OCI-M2 (cell line): ENCODE measurements around the gene RRAD.
A peak's percentile ranks its signal among the peaks of the same experiment; 100 is the strongest.
"Not testable (repeated sequence)": the region's sequence is repeated elsewhere in the genome, so short reads cannot be mapped to it uniquely, and the experiment has no call there.

Experiments used
- DNase-seq: peaks from one replicate; lab custom pipeline; 2025; ENCODE audit not compliant: unreplicated experiment; lab: John Stamatoyannopoulos, UW

Gene RRAD

GRCh38 chr16:66950971-66951790 lies 25.8 kb upstream of the RRAD start:
- no peak for DNase-seq

- DNase-seq = no peak
Measured at GRCh38 chr16:66950437-66950836, 25.1 kb upstream of the RRAD start.

- no peak for DNase-seq
Measured at GRCh38 chr16:66949472-66949871, 24.1 kb upstream of the RRAD start.

GRCh38 chr16:66948837-66949225 lies 23.5 kb upstream of the RRAD start:
- DNase-seq = no peak

GRCh38 chr16:66948134-66948836 lies 22.9 kb upstream of the RRAD start:
- no peak for DNase-seq

- peak; percentile 59 for DNase-seq
Measured at GRCh38 chr16:66947302-66948065, 22.1 kb upstream of the RRAD start.

GRCh38 chr16:66946974-66947301 lies 21.6 kb upstream of the RRAD start:
- no peak for DNase-seq

GRCh38 chr16:66946541-66946940 lies 21.2 kb upstream of the RRAD start:
- no peak for DNase-seq

- no peak for DNase-seq
Measured at GRCh38 chr16:66945939-66946338, 20.6 kb upstream of the RRAD start.

GRCh38 chr16:66944971-66945370 lies 19.6 kb upstream of the RRAD start:
- not testable (repeated sequence) for DNase-seq

- DNase-seq = no peak
Measured at GRCh38 chr16:66944054-66944441, 18.7 kb upstream of the RRAD start.

GRCh38 chr16:66943426-66944053 lies 18.2 kb upstream of the RRAD start:
- DNase-seq = no peak

GRCh38 chr16:66942981-66943380 lies 17.6 kb upstream of the RRAD start:
- no peak for DNase-seq

GRCh38 chr16:66940236-66940635 lies 14.9 kb upstream of the RRAD start:
- DNase-seq = no peak

- no peak for DNase-seq
Measured at GRCh38 chr16:66939366-66939765, 14.0 kb upstream of the RRAD start.

- no peak for DNase-seq
Measured at GRCh38 chr16:66937725-66938337, 12.5 kb upstream of the RRAD start.

GRCh38 chr16:66936889-66937554 lies 11.7 kb upstream of the RRAD start:
- DNase-seq = no peak

GRCh38 chr16:66936462-66936861 lies 11.1 kb upstream of the RRAD start:
- no peak for DNase-seq

- no peak for DNase-seq
Measured at GRCh38 chr16:66935314-66936011, 10.1 kb upstream of the RRAD start, which contains the start of gene CES2. CES2 (plus strand) TSS chr16:66935516; CDS start chr16:66935636, 120 bp downstream.

GRCh38 chr16:66934839-66935313 lies 9.5 kb upstream of the RRAD start:
- DNase-seq = not testable (repeated sequence)
